UCSD-AML1 (cell line): ENCODE data around the gene TARS1.

Experiments
- DNase-seq: peaks from one replicate; lab custom pipeline; 2025; ENCODE audit not compliant: unreplicated experiment; lab: John Stamatoyannopoulos, UW

The TARS1 gene

GRCh38 chr5:33440482-33441240 is at the start of gene TARS1:
TSS of gene TARS1 (plus strand) at chr5:33440965. CDS start at chr5:33441087, 122 bp downstream.
- peak; percentile 98 for DNase-seq

GRCh38 chr5:33398501-33398900 is 42.3 kb upstream of the TARS1 start:
- DNase-seq, result no peak

GRCh38 chr5:33400675-33401074 is 40.1 kb upstream of the TARS1 start:
- DNase-seq, result peak; percentile 21

GRCh38 chr5:33401482-33402390 is 39.0 kb upstream of the TARS1 start:
- no peak for DNase-seq

- DNase-seq, result no peak
Observed at GRCh38 chr5:33403187-33403586, 37.6 kb upstream of the TARS1 start.

GRCh38 chr5:33408816-33409215 is 31.9 kb upstream of the TARS1 start:
- no peak for DNase-seq

GRCh38 chr5:33409435-33410170 is 31.2 kb upstream of the TARS1 start:
- DNase-seq, result no peak

- DNase-seq, result no peak
Observed at GRCh38 chr5:33410221-33410620, 30.5 kb upstream of the TARS1 start.

- DNase-seq, result no peak
Observed at GRCh38 chr5:33411498-33411897, 29.3 kb upstream of the TARS1 start.

GRCh38 chr5:33415811-33416354 is 24.9 kb upstream of the TARS1 start:
- DNase-seq, result no peak

GRCh38 chr5:33417632-33418031 is 23.1 kb upstream of the TARS1 start:
- DNase-seq, result no peak

GRCh38 chr5:33420946-33421345 is 19.8 kb upstream of the TARS1 start:
- no peak for DNase-seq

- no peak for DNase-seq
Observed at GRCh38 chr5:33422191-33422590, 18.6 kb upstream of the TARS1 start.

GRCh38 chr5:33423018-33423630 is 17.6 kb upstream of the TARS1 start:
- no peak for DNase-seq

GRCh38 chr5:33425314-33425713 is 15.5 kb upstream of the TARS1 start:
- no peak for DNase-seq

GRCh38 chr5:33430983-33431382 is 9.8 kb upstream of the TARS1 start:
- DNase-seq, result no peak

- DNase-seq, result no peak
Observed at GRCh38 chr5:33432656-33433055, 8.1 kb upstream of the TARS1 start.

GRCh38 chr5:33433303-33434240 is 7.2 kb upstream of the TARS1 start:
- DNase-seq, result no peak

GRCh38 chr5:33435893-33436490 is 4.8 kb upstream of the TARS1 start:
- peak; percentile 39 for DNase-seq
